Activated CD8-positive, alpha-beta memory T cell treated with anti-CD3 and anti-CD28 coated beads for 24 hours (primary cell): Measurements from ENCODE around the gene EPHA8.

ENCODE experiments used
- DNase-seq: peaks from one replicate; pipeline ENCODE4 v3.0.0-alpha.2; 2020

EPHA8 gene

DNA sequence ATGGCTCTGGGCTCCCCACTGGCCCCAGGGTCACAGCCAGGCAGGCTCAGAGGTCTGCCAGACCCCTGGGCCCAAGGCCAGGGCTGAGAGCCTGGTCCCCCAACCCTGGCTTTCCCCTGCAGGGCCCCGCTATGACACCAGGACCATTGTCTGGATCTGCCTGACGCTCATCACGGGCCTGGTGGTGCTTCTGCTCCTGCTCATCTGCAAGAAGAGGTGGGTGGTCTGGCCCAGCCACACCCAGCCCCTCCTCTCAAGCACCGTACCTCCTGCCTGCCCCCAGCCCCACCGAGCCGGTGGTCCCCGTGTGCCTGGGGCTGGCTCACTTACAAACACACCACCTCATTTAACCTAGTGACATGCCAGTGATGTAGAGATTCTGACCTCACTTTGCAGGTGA, 31.8 kb downstream of the EPHA8 start:
- no peak for DNase-seq

DNA sequence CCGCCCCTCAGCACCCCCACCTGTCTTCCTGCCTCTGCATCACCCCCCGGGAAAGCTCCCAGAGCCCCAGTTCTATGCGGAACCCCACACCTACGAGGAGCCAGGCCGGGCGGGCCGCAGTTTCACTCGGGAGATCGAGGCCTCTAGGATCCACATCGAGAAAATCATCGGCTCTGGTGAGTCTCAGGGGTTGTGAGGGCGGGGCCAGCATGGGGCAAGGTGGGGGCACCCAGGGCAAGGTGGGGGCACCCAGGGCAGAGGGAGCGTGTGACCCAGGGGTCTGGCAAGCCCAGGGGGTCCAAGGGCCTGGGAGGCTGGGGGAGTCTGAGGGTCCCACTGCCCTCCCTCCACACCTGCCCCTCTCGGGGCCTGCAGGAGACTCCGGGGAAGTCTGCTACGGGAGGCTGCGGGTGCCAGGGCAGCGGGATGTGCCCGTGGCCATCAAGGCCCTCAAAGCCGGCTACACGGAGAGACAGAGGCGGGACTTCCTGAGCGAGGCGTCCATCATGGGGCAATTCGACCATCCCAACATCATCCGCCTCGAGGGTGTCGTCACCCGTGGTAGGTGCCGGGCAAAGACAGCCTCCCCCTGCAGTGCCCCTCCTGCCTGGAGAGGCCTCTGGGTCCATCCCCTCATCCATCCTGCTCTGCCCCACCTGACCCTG, 34.1 kb downstream of the EPHA8 start:
- no peak for DNase-seq

DNA sequence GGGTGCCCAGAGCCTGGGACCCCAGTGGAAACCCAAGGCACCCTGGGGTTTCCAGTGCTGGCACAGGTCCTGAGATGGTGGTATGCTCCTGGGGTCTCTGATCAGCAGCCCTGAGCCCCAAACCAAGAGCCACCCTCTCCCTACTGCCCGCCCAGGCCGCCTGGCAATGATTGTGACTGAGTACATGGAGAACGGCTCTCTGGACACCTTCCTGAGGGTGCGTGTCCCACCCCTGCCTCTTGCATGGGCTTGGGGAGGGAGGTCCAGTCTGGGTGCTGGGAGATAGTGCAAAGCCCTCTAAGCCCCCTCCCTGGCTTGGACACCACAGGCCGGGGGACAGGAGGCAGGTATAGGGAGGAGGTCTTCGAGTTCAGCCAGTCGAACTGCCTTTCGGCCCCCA, 34.7 kb downstream of the EPHA8 start:
- DNase-seq = no peak

DNA sequence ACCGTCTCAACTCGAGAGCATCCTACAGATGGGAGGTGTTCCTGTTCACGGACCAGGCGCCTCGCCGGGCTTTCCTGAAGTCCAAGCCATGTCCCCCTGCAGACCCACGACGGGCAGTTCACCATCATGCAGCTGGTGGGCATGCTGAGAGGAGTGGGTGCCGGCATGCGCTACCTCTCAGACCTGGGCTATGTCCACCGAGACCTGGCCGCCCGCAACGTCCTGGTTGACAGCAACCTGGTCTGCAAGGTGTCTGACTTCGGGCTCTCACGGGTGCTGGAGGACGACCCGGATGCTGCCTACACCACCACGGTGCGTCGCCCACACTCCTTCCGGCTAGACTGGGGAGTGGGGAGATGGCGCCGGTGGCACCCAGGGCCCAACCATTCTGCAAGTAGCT, 35.4 kb downstream of the EPHA8 start:
- no peak for DNase-seq

DNA sequence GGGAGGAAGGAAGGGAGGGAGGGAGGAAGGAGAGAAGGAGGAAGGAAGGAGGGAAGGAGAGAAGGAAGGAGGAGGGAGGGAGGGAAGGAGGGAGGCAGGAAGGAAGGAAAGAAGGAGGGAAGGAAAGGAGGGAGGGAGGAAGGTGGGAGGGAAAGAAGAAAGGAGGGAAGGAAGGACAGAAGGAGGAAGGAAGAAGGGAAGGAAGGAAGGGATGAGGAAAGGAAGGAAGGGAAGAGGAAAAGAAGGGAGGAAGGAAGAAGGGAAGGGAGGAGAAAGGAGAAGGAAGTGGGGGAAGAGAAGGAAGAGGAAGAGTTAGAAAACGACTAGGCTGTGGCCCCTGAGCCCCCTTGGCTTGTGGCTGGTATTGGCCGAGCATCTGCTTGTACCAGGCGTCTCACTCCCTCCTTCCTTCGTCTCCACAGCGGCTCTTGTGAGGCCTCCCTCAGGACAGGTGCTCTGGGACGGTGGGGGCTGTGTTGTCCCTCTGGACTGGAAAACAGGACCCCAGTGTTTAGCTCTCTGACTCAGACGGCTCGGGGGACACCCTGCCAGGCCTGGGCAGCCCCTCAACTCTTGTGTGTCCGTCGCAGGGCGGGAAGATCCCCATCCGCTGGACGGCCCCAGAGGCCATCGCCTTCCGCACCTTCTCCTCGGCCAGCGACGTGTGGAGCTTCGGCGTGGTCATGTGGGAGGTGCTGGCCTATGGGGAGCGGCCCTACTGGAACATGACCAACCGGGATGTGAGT, 37.0 kb downstream of the EPHA8 start:
- DNase-seq = no peak

DNA sequence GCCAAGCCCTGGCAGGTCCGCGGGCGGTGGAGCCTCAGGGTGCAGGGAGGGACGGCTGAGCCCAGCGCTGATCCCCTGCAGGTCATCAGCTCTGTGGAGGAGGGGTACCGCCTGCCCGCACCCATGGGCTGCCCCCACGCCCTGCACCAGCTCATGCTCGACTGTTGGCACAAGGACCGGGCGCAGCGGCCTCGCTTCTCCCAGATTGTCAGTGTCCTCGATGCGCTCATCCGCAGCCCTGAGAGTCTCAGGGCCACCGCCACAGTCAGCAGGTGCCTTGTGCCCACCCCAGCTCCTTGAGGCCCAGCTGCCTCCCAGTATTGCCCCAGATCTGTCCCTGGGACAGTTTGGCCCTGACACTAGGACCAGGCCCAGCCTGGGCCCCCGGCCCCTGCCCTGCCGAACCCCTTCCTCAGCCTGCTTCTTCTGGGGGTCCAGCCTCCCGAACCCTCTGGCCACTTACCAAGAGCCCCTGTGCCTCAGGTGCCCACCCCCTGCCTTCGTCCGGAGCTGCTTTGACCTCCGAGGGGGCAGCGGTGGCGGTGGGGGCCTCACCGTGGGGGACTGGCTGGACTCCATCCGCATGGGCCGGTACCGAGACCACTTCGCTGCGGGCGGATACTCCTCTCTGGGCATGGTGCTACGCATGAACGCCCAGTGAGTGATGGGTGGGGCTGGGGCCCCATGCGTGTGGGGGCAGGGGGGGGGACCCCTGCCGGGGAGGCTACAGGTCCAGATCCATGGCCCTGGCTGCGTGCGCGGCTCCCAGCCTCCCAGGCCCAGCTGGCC, 37.7 kb downstream of the EPHA8 start:
- DNase-seq = no peak

DNA sequence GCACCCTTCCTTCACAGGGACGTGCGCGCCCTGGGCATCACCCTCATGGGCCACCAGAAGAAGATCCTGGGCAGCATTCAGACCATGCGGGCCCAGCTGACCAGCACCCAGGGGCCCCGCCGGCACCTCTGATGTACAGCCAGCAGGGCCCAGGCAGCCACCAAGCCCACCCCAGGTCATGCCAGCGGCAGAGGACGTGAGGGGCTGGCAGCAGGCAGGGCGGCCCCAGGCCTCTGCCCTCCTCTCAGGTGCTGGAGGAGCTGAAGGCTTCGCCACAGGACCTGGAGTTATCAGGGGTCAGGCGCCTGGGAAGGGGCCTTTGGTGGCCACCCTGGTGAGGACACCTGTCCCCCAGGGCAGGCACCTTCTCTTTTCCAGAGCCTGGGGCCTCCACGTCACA, 38.3 kb downstream of the EPHA8 start:
- DNase-seq = no peak

DNA sequence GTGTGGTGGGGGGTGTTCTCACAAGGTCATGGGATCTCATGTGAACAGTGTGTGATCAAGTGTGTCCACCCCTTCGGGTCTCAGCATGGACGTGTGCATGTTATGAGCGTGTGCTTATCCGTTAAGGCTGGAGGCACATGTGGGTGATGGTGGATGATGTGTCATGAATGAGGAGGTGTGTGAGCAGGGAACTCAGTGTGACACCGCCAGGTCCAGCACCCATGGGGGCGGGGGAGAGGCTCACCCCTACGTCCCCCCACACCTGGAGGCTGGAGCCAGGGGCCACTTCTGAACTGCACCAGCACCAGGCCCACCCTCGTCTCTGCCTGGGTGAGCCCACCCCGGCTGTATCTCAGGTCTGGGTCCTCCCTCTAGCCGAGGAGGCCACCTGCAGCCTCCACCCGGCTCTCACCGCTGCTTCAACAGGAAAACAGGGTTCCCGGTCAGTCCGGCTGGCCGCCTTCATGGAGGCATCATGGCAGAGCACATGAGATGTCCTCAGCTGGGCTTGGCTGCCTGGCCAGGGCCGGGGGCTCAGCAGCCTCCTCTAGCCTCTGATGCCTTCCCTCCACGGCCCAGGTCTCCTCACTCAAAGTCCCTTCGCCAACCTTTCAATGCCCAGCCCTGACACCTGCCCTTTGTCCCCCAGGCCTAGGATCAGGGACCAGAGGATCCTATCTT, 38.9 kb downstream of the EPHA8 start:
- DNase-seq = no peak

DNA sequence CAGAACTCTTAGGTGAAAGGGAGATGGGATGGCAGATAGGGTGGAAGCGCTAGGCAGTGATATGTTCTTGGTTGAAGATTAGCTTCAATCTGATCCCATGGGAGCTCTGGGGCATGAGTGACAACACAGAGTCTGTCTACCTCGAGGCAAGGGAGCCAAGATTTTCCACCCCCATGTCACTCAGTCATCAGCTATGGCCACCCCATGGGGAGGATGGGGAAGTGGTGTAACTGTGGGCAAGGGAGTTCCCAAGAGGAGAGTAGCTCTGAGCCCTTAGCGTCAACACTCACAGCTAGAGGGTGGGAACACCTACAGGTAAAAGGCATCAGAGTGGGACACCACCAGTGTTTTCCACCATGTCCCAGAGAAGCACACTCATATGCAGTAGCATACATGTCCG, 42.9 kb downstream of the EPHA8 start:
- DNase-seq = no peak

DNA sequence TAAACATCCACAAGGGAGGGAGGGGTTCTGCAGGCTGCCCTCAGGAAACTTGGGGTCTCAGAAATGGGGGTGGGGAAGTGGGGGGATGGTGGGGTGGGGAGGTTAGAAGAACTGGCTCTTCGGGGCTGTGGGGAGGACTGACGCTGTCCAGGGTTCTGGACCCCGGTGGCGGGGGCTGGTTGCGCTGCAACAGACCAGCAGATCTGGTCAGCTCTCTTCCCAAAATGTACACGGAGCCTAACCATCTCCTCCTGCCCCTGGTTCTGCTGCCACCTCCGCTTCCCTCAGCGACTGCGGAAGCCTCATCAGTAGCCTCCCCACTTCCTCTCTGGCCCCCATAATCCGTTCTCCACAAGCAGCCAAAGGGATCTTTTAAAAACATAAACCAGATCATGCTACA, 43.9 kb downstream of the EPHA8 start:
- DNase-seq = no peak

DNA sequence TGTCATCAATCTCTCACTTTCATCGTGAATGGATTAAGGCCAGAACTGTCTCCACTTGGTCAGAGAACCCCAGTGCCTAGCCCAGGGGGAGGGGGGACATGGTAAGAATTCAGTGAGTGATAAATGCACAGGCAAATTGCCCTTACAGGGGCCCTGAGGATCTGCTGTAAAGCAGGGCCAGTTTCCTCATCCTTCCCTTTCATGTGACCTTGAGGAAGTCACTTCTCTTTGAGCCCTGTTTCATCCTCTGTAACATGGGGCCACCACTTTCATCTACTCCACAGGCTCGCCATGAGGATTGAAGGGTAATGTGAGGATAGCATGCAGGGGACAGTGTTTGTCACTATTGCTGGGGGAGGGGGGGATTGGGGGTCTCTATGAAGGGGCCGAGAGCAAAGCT, 45.1 kb downstream of the EPHA8 start:
- DNase-seq = no peak

DNA sequence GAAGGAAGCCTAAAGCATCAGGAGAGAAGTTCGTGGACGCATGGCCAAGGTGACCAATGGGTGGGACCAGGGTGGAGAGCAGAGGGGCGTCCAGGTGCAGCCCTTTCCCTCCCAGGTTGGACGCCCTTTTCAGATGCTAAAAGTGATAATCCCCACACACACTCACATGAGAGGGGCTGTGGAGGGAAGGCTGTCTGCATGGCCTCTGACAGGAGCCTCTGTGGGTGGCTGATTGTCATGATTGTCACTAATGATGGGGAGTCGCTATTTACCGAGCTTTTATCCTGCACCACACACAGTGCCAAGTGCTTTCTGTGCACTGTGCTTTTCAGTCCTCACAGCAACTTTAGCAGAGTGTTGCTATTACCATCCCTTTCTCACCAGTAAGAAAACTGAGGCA, 46.0 kb downstream of the EPHA8 start:
- DNase-seq = no peak

DNA sequence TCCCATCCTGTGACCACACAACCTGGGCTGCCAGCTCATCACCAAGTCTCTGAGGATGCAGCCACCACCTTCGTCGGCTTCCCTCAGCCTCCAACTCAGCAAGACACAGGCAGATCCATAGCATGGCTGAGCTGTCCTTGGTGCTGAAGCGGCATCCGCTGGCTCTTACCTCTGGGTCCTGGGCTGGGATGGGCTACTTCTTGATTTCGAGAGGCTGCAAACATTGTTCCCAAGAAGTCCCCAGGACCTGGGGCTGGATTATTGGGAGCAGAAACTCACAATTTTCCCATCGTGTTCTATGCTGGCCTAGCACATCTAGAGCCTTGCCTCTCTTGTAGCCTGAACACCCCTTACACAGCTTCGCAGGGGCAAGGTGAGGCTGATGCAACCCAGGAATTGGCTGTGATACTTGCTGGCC, 48.2 kb downstream of the EPHA8 start:
- no peak for DNase-seq

DNA sequence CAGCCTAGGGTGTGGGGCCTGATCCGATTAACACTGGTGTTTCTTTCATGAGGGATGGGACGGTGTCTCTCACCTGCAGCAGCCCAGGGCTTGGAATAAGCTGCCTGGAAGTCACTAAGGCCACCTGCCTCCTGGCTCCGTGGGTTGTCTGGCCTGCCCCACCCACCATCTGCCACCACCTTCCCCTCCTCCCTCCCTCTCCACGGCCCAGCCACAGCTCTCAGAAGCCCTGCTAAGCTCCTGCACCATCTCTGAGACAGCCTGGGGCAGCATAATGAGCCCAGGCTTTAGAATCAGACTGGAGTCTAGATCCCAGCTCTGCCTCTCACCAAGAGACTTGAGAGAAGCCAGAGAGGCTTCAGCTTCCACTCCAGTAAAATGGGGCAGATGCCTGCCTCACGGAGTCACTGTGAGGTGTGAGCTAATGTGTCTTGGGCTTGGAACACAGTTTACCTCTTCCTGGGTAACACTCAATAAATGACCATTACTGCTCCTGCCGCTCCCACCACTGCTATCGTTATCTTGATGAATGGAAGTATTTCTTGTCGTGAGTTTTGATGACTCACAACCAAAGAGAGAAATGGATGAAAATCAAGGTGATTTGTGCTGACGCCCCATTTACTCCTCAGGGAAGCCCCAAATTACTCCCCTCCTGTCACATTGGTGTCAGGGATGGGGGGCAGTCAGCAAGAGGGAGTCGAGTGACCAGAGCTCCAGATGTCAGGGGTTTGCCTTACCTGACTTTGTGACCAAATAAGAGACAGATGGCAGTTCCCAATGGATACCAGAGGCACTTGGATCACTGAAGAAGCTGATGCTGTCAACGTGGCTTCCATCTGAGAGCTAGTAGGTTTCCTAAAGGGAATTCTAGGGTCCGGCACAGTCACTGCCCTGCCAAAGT, 49.6 kb downstream of the EPHA8 start:
- no peak for DNase-seq

DNA sequence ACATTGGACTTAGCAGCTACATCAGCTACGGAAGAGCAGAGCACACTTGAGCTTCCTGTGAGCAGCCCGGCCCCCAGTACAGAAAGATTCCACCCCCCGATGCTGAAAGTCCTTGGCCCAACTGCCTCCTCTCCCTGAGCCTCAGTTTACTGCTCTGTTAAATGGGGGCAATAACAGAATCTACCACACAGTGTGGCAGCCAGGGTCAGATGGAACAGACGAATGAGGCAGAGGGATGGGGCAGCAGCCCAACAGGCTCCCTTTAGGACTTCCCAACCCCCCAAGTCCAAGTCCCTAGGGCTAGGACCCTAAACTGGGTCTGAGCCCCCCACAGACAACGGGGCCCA, 50.3 kb downstream of the EPHA8 start:
- no peak for DNase-seq

DNA sequence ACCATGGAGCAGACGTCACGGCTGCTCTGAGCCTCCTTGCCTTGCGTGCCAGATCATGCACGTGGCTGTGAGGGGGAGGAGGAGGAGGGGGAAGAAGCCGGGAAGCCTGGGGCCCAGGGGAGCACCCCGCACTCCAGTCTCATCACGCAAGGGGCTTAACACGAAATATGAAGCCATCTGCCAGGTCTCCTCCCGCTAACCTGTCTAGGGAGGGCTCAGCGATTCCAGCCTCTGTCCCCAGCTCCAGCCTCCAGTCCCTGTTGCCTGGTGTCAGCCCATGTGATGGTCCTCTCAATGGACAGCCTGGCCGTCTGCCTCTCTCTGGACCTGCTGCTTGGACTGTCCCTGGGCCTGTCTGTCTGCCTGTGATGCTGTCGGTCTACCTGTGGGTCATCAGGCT, 50.7 kb downstream of the EPHA8 start:
- DNase-seq = no peak

DNA sequence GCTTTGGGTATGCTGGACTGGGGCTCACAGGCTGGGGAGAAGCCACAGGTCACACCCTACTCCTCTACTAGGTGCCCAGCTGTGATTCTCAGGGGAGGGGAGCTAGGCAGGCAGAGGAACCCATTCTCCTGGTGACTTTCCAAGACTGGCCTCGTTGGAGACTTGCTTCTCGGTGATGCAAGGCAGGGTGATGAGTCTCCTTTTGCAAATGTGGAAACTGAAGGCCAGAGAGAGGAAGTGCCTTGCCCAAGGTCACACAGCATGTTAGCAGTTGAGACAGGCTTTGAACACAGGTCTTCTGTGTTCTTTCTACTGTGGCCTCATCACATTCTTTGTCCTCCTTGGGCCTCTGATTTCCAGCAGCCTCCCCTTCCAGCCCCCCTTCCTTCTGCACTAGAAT, 52.6 kb downstream of the EPHA8 start:
- no peak for DNase-seq

DNA sequence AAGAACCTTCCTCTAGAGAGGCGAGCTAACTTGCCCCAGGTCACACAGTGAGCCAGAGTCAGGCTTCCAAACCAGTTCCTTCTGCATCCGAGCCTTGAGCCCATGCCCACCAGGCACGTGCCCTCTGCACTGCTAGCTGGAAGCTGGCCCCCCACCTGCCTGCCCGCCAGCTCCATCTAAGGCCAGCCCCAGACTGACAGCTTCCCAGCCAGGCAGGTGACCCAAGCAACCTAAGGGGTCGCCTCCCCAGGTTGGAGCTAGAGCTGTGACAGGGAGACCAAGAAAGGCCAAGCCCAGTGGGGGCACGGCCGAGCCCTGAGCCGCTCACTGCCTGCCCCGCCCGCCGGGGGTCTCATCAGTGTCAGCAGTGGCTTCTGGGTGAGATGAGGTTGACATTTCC, 53.3 kb downstream of the EPHA8 start:
- no peak for DNase-seq

DNA sequence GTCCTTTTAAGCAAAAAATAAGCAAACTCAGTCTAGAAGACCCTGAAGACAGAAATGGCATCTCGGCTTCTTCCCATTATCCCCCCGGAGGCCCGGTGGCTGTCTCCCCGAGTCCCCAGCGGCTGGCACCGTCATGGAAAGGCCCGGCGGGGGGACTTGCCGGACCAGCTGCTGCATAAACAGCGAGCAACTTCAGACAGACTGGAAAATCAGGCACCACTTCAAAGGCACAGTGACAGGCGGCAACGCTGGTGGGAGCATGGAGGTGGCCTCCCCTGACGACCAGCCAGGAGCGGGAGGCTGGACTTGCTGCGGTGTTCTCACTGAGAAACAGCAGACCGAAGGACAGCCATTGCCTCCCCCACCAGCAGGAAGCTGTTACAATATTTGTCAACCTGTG, 54.8 kb downstream of the EPHA8 start:
- no peak for DNase-seq

DNA sequence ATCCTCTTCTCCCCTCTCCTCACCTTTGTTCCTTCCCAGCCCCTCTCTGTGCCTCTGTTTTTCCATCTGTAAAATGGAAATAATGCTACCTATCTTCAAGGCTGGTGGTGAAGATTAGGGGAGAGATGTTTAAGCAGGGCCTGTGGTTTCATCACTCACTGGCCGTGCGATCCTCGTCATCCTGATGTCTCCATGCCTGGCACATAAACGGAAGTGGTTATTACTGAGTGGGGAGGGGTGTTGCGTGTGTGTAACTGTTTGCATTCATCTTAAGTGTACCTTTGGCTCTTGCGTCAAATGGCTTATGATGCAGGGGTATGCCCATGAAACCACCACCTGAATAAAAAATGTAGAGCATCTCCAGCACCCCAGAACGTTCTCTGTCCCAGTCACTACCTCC, 56.0 kb downstream of the EPHA8 start:
- DNase-seq = no peak

DNA sequence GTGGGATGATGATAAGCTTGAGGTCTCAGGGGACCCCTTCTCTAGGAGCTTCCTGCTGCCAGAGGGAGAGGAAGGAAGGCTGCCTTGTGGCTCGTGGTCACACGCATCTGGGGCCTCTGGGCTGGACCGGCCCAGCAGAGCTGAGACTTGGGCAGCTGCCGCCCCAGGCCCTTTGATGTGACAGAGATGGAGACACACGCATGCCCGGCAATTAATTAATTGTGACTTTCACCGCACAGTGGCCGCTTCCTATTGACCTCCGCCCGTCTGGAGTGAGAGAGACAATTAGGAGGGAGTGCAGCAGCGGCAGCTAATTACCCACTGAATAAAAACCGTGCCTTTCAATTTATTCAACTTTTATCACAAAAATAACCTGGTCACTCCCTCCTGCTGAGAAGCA, 56.5 kb downstream of the EPHA8 start:
- DNase-seq = no peak

DNA sequence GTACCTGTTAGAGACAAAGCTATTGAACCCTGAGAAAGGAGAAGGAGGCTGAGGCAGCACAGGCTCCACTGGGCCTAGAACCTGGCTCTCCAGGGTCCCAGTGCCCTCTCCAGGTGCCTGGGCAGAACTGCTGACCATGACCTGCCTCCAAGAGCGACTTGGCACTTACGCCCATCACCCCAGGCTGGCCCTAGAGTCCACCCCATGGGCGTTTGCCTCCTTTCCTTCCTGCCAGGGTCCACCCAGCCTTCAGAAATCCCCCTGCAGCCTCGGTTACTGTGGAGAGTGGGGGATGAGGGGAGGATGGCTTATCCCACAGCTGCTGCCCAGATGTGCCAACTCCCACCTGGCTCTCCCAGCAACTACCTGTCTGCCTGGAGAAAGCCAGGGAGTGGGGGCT, 58.5 kb downstream of the EPHA8 start:
- no peak for DNase-seq
